Testis (tissue), 3 donors: ENCODE data around the gene MAML2. TPM values are rescaled to one million over a fixed set of nuclear protein-coding genes. Genes with fewer than 3 reads are reported as not detected.
A peak's percentile ranks its signal among the peaks of the same experiment; 100 is the strongest.

Experiments
- DNase-seq: peaks from one replicate; pipeline ENCODE4 v3.0.0-alpha.2; 2019
- H3K27ac ChIP-seq, 2 donors: fragments of 200-600 bp; sonication (generic); one replicate each; pipeline ENCODE4 v1.5.1; 2019
- H3K27me3 ChIP-seq: fragments of 200-600 bp; sonication (generic); one replicate; pipeline ENCODE4 v1.5.1; 2019
- H3K36me3 ChIP-seq: fragments of 200-600 bp; sonication (generic); one replicate; pipeline ENCODE4 v1.5.1; 2017; ENCODE audit warnings: low read depth; ENCODE audit errors: missing control alignments
- H3K4me1 ChIP-seq: fragments of 200-600 bp; sonication (generic); one replicate; pipeline ENCODE4 v1.5.1; 2019
- H3K4me3 ChIP-seq, 2 donors: fragments of 200-600 bp; sonication (generic); one replicate each; pipeline ENCODE4 v1.5.1; 2017 to 2019
- H3K9me3 ChIP-seq: fragments of 200-600 bp; sonication (generic); one replicate; pipeline ENCODE4 v1.5.1; 2017
- CTCF ChIP-seq, 3 experiments: fragments of 450-650 bp in 2 of 3; fragments of 200-600 bp in 1 of 3; sonication (generic) in 1 of 3; IDR thresholded peaks; one replicate each; pipeline ENCODE4 v1.5.1; 2016 to 2019; ENCODE audit warnings: antibody characterized with exemption in 3 of 3, mild to moderate bottlenecking in 2 of 3, moderate library complexity in 1 of 3
- POLR2A ChIP-seq: fragments of 450-650 bp; IDR thresholded peaks from one replicate; pipeline ENCODE4 v1.6.1; 2017; ENCODE audit warnings: antibody characterized with exemption, mild to moderate bottlenecking, moderate library complexity
- WGBS, 2 donors: methylation state at CpG; one replicate each; pipeline ENCODE4 v1.1.5; 2018; 5-methylcytosine and 5-hydroxymethylcytosine counted together
- intact Hi-C: fragments of 100-400 bp; cut with DNase I; formaldehyde crosslinking; loops from one replicate; pipeline ENCODE4 v1.15.1; 2023; ENCODE audit warnings: low total_unique reads
- polyA plus RNA-seq: library from polyadenylated mRNA; stranded (reverse); fragments of 350-450 nt; fragmentation: Illumina TruSeq; extraction: RNeasy Lipid Tissue Mini Kit (QIAGEN cat#74804); gene quantifications from one replicate; pipeline ENCODE4 v1.2.3, GENCODE V29; 2014; ENCODE audit warnings: low read depth, low replicate concordance; ENCODE audit not compliant: insufficient read depth
- total RNA-seq, 2 donors: library from RNA; depleted of rRNA; stranded (reverse); fragments of >200 nt; gene quantifications; one replicate each; pipeline ENCODE4 v1.2.3, GENCODE V29; 2016

The MAML2 gene
- total and polyA plus RNA-seq, 3 donors from 2014 or later, result 5.1 to 23.6 (median 17.6) TPM

GRCh38 chr11:96228910-96229309 lies 114.1 kb downstream of the MAML2 start:
- H3K27ac ChIP-seq, result peak overlapping the region; percentile 10 to 60
- H3K27me3 ChIP-seq, result no peaks in the 10 kb centered on the region
- H3K36me3 ChIP-seq, result no peaks in the 10 kb centered on the region
- H3K9me3 ChIP-seq, result no peaks in the 10 kb centered on the region
- H3K4me3 ChIP-seq, result no peak overlapping the region
- intact Hi-C loops, result no loop called here
- H3K4me1 ChIP-seq, result peaks cover 10% of the 10 kb centered on the region
- TF ChIP-seq CTCF (IDR thresholded peaks at IDR 0.05), result no peak
- TF ChIP-seq POLR2A, result no peak
- no peak for DNase-seq

- TF ChIP-seq POLR2A (no peak), CTCF (IDR thresholded peaks at IDR 0.05) (no peak)
- Histone ChIP-seq H3K9me3 (no peaks in the 10 kb centered on the region), H3K4me1 (peaks cover 10% of the 10 kb centered on the region), H3K27me3 (no peaks in the 10 kb centered on the region), H3K36me3 (no peaks in the 10 kb centered on the region), H3K27ac (peak overlapping the region; percentile 10 to 60), H3K4me3 (no peak overlapping the region)
- DNase-seq, result peak; percentile 71
- intact Hi-C loops, result no loop called here
- WGBS, 2 donors, result 42% methylated on average over 4 of the region's 4 CpGs
These were observed 114.5 kb downstream of the MAML2 start for GRCh38 chr11:96228473-96228891.

GRCh38 chr11:96227244-96227643 lies 115.8 kb downstream of the MAML2 start:
- intact Hi-C loops, result no loop called here
- DNase-seq, result no peak
- Histone ChIP-seq H3K36me3 (no peaks in the 10 kb centered on the region), H3K27me3 (no peaks in the 10 kb centered on the region), H3K27ac (no peak overlapping the region), H3K4me3 (no peak overlapping the region), H3K9me3 (no peaks in the 10 kb centered on the region), H3K4me1 (peaks cover 10% of the 10 kb centered on the region)
- 88 to 91% methylated on average over 1 of the region's 1 CpG for WGBS, 2 donors
- no peak for TF ChIP-seq POLR2A

- 94 to 99% methylated on average over 1 of the region's 1 CpG for WGBS, 2 donors
- DNase-seq, result no peak
- H3K4me3 ChIP-seq, result no peak overlapping the region
- intact Hi-C loops, result no loop called here
- H3K27ac ChIP-seq, result no peak overlapping the region
- peaks cover 1% of the 10 kb centered on the region for H3K4me1 ChIP-seq
- no peaks in the 10 kb centered on the region for H3K27me3 ChIP-seq
- TF ChIP-seq POLR2A (no peak), CTCF (IDR thresholded peaks at IDR 0.05) (no peak)
- H3K9me3 ChIP-seq, result no peaks in the 10 kb centered on the region
- H3K36me3 ChIP-seq, result no peaks in the 10 kb centered on the region
These were observed 119.9 kb downstream of the MAML2 start for GRCh38 chr11:96223083-96223482.

GRCh38 chr11:96222102-96222501 lies 120.9 kb downstream of the MAML2 start:
- Histone ChIP-seq H3K36me3 (no peaks in the 10 kb centered on the region), H3K27ac (no peak overlapping the region), H3K4me1 (no peaks in the 10 kb centered on the region), H3K27me3 (no peaks in the 10 kb centered on the region), H3K9me3 (no peaks in the 10 kb centered on the region), H3K4me3 (no peak overlapping the region)
- DNase-seq, result no peak
- TF ChIP-seq POLR2A (no peak), CTCF (IDR thresholded peaks at IDR 0.05) (no peak)
- intact Hi-C loops, result no loop called here
- WGBS, 2 donors, result 83 to 85% methylated on average over 6 of the region's 6 CpGs
